A673 (cell line): ENCODE measurements around the gene EFHC2.

Source experiments
- EZH2 ChIP-seq: fragments of 200-600 bp; sonication (generic); IDR thresholded peaks from 2 replicates; pipeline ENCODE4 v1.6.1; 2017; ENCODE audit warnings: borderline replicate concordance, low read depth, mild to moderate bottlenecking, mixed read lengths, antibody characterized with exemption, low read length; ENCODE audit not compliant: poor library complexity, severe bottlenecking
- TF ChIP-seq, protein P1 (sequence below): fragments of 300-800, 200-600 bp; sonication (generic); conservative IDR thresholded peaks from 2 replicates; pipeline ENCODE4 v1.5.1; 2017; ENCODE audit warnings: low read depth, mild to moderate bottlenecking, antibody characterized with exemption, low read length, moderate library complexity, mixed read lengths

GRCh38 chrX:44267861-44268260, 75.6 kb downstream of the EFHC2 start:
- TF ChIP-seq, protein P1, sequence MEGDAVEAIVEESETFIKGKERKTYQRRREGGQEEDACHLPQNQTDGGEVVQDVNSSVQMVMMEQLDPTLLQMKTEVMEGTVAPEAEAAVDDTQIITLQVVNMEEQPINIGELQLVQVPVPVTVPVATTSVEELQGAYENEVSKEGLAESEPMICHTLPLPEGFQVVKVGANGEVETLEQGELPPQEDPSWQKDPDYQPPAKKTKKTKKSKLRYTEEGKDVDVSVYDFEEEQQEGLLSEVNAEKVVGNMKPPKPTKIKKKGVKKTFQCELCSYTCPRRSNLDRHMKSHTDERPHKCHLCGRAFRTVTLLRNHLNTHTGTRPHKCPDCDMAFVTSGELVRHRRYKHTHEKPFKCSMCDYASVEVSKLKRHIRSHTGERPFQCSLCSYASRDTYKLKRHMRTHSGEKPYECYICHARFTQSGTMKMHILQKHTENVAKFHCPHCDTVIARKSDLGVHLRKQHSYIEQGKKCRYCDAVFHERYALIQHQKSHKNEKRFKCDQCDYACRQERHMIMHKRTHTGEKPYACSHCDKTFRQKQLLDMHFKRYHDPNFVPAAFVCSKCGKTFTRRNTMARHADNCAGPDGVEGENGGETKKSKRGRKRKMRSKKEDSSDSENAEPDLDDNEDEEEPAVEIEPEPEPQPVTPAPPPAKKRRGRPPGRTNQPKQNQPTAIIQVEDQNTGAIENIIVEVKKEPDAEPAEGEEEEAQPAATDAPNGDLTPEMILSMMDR: no peak
- TF ChIP-seq EZH2: no peak
